ENCODE results near the gene TRPV6.

DNA sequence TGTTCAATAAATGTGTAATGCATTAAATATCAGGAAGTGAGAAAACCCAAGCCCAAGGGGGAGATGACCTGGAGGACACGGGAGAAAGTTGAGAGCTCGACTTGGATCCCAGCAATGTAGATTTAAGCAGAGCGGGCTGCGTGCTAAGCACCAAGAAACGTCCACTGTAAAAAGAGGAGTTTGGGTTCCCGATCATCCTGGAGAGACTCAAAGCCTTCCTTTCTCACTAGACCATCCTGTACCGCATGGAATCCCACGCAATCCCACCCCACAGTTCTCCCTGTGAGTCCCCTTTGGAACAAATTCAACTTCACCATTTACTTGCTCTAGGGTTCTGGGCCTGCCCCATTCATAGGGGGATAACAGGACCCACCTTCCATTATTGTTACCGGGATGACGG lies 2.4 kb downstream of the TRPV6 start:
- TF ChIP-seq, protein P1, sequence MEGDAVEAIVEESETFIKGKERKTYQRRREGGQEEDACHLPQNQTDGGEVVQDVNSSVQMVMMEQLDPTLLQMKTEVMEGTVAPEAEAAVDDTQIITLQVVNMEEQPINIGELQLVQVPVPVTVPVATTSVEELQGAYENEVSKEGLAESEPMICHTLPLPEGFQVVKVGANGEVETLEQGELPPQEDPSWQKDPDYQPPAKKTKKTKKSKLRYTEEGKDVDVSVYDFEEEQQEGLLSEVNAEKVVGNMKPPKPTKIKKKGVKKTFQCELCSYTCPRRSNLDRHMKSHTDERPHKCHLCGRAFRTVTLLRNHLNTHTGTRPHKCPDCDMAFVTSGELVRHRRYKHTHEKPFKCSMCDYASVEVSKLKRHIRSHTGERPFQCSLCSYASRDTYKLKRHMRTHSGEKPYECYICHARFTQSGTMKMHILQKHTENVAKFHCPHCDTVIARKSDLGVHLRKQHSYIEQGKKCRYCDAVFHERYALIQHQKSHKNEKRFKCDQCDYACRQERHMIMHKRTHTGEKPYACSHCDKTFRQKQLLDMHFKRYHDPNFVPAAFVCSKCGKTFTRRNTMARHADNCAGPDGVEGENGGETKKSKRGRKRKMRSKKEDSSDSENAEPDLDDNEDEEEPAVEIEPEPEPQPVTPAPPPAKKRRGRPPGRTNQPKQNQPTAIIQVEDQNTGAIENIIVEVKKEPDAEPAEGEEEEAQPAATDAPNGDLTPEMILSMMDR (IDR thresholded peaks at IDR 0.05) = no peak
- TF ChIP-seq POLR2A (IDR thresholded peaks at IDR 0.05) = no peak
